H1 (cell line): ENCODE measurements around the gene FAN1. TPM values are rescaled to one million over a fixed set of nuclear protein-coding genes. Genes with fewer than 3 reads are reported as not detected.

Source experiments
- CTCF ChIA-PET: fragments of 300-600 bp; sonication (Branson Sonifier 250); formaldehyde crosslinking; loops from one replicate; lab custom pipeline; 2021; ENCODE audit not compliant: partially characterized antibody; lab: Charles Lee
- POLR2A ChIA-PET: fragments of 300-600 bp; sonication (Branson Sonifier 250); formaldehyde crosslinking; loops from one replicate; lab custom pipeline; 2021; ENCODE audit warnings: inconsistent platforms; ENCODE audit not compliant: partially characterized antibody; lab: Charles Lee
- DNase-seq, 2 experiments: peaks; one replicate each; pipeline versions ENCODE4 v3.0.0 to v3.0.0-alpha.2; 2010 to 2022; ENCODE audit warnings: low spot score in 2 of 2, low read depth in 1 of 2, mixed read lengths in 1 of 2
- FAIRE-seq: peaks from 2 replicates; lab custom pipeline; 2011; peaks lifted over from hg19 to GRCh38; lab: Jason Lieb, UNC
- H2AFZ ChIP-seq: 2 replicates; pipeline ENCODE4 v1.8.1; 2012; ENCODE audit warnings: low read length, inconsistent platforms
- H2AK5ac ChIP-seq: 2 replicates; pipeline ENCODE4 v1.6.1; 2013; ENCODE audit warnings: low read depth, low read length
- H2BK120ac ChIP-seq: replicated peaks from 2 replicates; pipeline ENCODE3; 2013; ENCODE audit warnings: low read depth, low read length, inconsistent platforms
- H2BK12ac ChIP-seq: 2 replicates; pipeline ENCODE4 v1.6.1; 2013; ENCODE audit warnings: low read depth, low read length
- H2BK15ac ChIP-seq: 2 replicates; pipeline ENCODE4 v1.6.1; 2013; ENCODE audit warnings: low read length
- H2BK20ac ChIP-seq: 2 replicates; pipeline ENCODE4 v1.6.1; 2013; ENCODE audit warnings: low read length
- H2BK5ac ChIP-seq: 2 replicates; pipeline ENCODE4 v1.6.1; 2013; ENCODE audit warnings: low read depth, low read length
- H3K14ac ChIP-seq: 2 replicates; pipeline ENCODE4 v1.6.1; 2013; ENCODE audit warnings: inconsistent platforms; ENCODE audit not compliant: insufficient read length
- H3K18ac ChIP-seq: 2 replicates; pipeline ENCODE4 v1.6.1; 2013; ENCODE audit warnings: low read length; ENCODE audit errors: extremely low read depth
- H3K23ac ChIP-seq: 2 replicates; pipeline ENCODE4 v1.6.1; 2013; ENCODE audit warnings: inconsistent platforms; ENCODE audit not compliant: insufficient read length
- H3K23me2 ChIP-seq: 2 replicates; pipeline ENCODE4 v1.6.1; 2013; ENCODE audit warnings: low read depth, low read length
- H3K27ac ChIP-seq: 2 replicates; pipeline ENCODE4 v1.6.1; 2011; ENCODE audit warnings: low read depth, low read length, inconsistent platforms
- H3K27me3 ChIP-seq, 4 experiments: replicated peaks in 1 of 4; 1 replicate in 1 of 4; 2 replicates in 3 of 4; pipeline versions ENCODE4 v1.6.1 to v1.8.1; 2011 to 2013; ENCODE audit warnings: low read length in 3 of 4, mild to moderate bottlenecking in 3 of 4, inconsistent platforms in 2 of 4, mixed read lengths in 2 of 4, moderate library complexity in 1 of 4; ENCODE audit not compliant: control insufficient read depth in 3 of 4, insufficient read depth in 3 of 4; ENCODE audit errors: extremely low read depth in 1 of 4
- H3K36me3 ChIP-seq, 4 experiments: 2 replicates each; pipeline versions ENCODE4 v1.6.1 to v1.8.1; 2011 to 2013; ENCODE audit warnings: mild to moderate bottlenecking in 4 of 4, low read length in 3 of 4, moderate library complexity in 2 of 4, control low read depth in 1 of 4, inconsistent platforms in 1 of 4; ENCODE audit not compliant: insufficient read depth in 4 of 4, control insufficient read depth in 2 of 4
- H3K4ac ChIP-seq: replicated peaks from 2 replicates; pipeline ENCODE3; 2013; ENCODE audit warnings: low read length, low read depth, mixed read lengths, inconsistent platforms; ENCODE audit not compliant: insufficient read length
- H3K4me1 ChIP-seq, 4 experiments: replicated peaks in 1 of 4; 1 replicate in 1 of 4; 2 replicates in 3 of 4; pipeline versions ENCODE4 v1.6.1 to v1.8.1; 2011 to 2013; ENCODE audit warnings: low read length in 3 of 4, inconsistent platforms in 2 of 4, mixed read lengths in 1 of 4; ENCODE audit not compliant: insufficient read depth in 4 of 4, control insufficient read depth in 3 of 4
- H3K4me2 ChIP-seq, 2 experiments: 2 replicates each; pipeline versions ENCODE4 v1.6.1 to v1.8.1; 2011 to 2013; ENCODE audit warnings: low read depth in 2 of 2, low read length in 2 of 2, control low read depth in 1 of 2, inconsistent platforms in 1 of 2, mild to moderate bottlenecking in 1 of 2; ENCODE audit not compliant: insufficient read depth in 1 of 2
- H3K4me3 ChIP-seq, 4 experiments: fragments of 200-600, 300-600 bp in 1 of 4; sonication (generic), shearing (Covaris generic), sonication (Bioruptor Twin) in 1 of 4; 2 replicates each; pipeline versions ENCODE4 v1.5.1 to v1.8.1; 2011 to 2016; ENCODE audit warnings: low read length in 4 of 4, low read depth in 3 of 4, control low read depth in 2 of 4, inconsistent platforms in 2 of 4, mild to moderate bottlenecking in 2 of 4, mixed read lengths in 1 of 4, moderate library complexity in 1 of 4; ENCODE audit not compliant: insufficient read depth in 2 of 4; ENCODE audit errors: extremely low read depth in 1 of 4
- H3K56ac ChIP-seq: replicated peaks from 2 replicates; pipeline ENCODE3; 2013; ENCODE audit warnings: low read depth, mild to moderate bottlenecking, mixed read lengths, low read length, inconsistent platforms; ENCODE audit not compliant: insufficient read length
- H3K79me1 ChIP-seq: 2 replicates; pipeline ENCODE4 v1.6.1; 2013; ENCODE audit warnings: low read depth, low read length, control low read depth
- H3K79me2 ChIP-seq, 2 experiments: 2 replicates each; pipeline versions ENCODE4 v1.6.1 to v1.8.1; 2012 to 2013; ENCODE audit warnings: low read length in 2 of 2, mild to moderate bottlenecking in 2 of 2, inconsistent platforms in 1 of 2; ENCODE audit not compliant: insufficient read depth in 2 of 2, control insufficient read depth in 1 of 2
- H3K9ac ChIP-seq, 4 experiments: replicated peaks in 1 of 4; 1 replicate in 1 of 4; 2 replicates in 3 of 4; pipeline versions ENCODE4 v1.6.1 to v1.8.1; 2011 to 2013; ENCODE audit warnings: low read depth in 3 of 4, low read length in 3 of 4, control low read depth in 2 of 4, mild to moderate bottlenecking in 2 of 4, moderate library complexity in 2 of 4, inconsistent platforms in 1 of 4; ENCODE audit errors: extremely low read depth in 1 of 4
- H3K9me3 ChIP-seq, 2 experiments: 2 replicates each; pipeline versions ENCODE4 v1.6.1 to v1.8.1; 2012 to 2013; ENCODE audit warnings: mild to moderate bottlenecking in 2 of 2, moderate library complexity in 2 of 2, control low read depth in 1 of 2, inconsistent platforms in 1 of 2, low read depth in 1 of 2, low read length in 1 of 2, mixed read lengths in 1 of 2; ENCODE audit not compliant: insufficient read depth in 2 of 2
- H4K20me1 ChIP-seq, 2 experiments: replicated peaks in 1 of 2; 2 replicates each; pipeline versions ENCODE3 to v1.8.1; 2011 to 2013; ENCODE audit warnings: inconsistent platforms in 2 of 2, low read length in 2 of 2, mild to moderate bottlenecking in 1 of 2; ENCODE audit not compliant: insufficient read depth in 2 of 2, control insufficient read depth in 1 of 2
- H4K5ac ChIP-seq: 2 replicates; pipeline ENCODE4 v1.6.1; 2013; ENCODE audit warnings: low read length, low read depth, mixed read lengths, inconsistent platforms; ENCODE audit not compliant: insufficient read length
- H4K8ac ChIP-seq: 2 replicates; pipeline ENCODE4 v1.8.0; 2013; ENCODE audit warnings: mild to moderate bottlenecking, moderate library complexity, low read length, inconsistent platforms; ENCODE audit not compliant: insufficient read depth; ENCODE audit errors: extremely low read depth
- H4K91ac ChIP-seq: replicated peaks from 2 replicates; pipeline ENCODE3; 2013; ENCODE audit warnings: low read length, mixed read lengths, inconsistent platforms; ENCODE audit not compliant: insufficient read length
- ATF3 ChIP-seq: IDR thresholded peaks from 2 replicates; pipeline ENCODE4 v1.6.1; 2011; ENCODE audit warnings: low read depth, mild to moderate bottlenecking, low read length; ENCODE audit not compliant: insufficient read depth
- FOSL1 ChIP-seq: IDR thresholded peaks from 2 replicates; pipeline ENCODE4 v1.6.1; 2011; ENCODE audit warnings: mild to moderate bottlenecking, low read depth, low read length, moderate library complexity; ENCODE audit not compliant: insufficient read depth
- KDM4A ChIP-seq: IDR thresholded peaks from one replicate; pipeline ENCODE4 v1.7.1; 2012; ENCODE audit warnings: low read depth, mild to moderate bottlenecking, moderate library complexity, low read length, inconsistent platforms; ENCODE audit not compliant: severe bottlenecking
- KDM5A ChIP-seq: fragments of 200-600 bp; IDR thresholded peaks from 2 replicates; pipeline ENCODE4 v1.7.1; 2012; ENCODE audit warnings: mild to moderate bottlenecking, low read length, inconsistent platforms, mixed read lengths
- PHF8 ChIP-seq: fragments of 200-600 bp; sonication (generic); conservative IDR thresholded peaks from 2 replicates; pipeline ENCODE4 v1.7.1; 2012; ENCODE audit warnings: low read depth, mild to moderate bottlenecking, inconsistent platforms, low read length, moderate library complexity
- RBBP5 ChIP-seq: IDR thresholded peaks from 2 replicates; pipeline ENCODE4 v1.7.1; 2012; ENCODE audit warnings: low read depth, mild to moderate bottlenecking, inconsistent platforms, low read length, moderate library complexity, borderline replicate concordance
- RFX5 ChIP-seq: IDR thresholded peaks from 2 replicates; pipeline ENCODE4 v1.6.1; 2011; ENCODE audit warnings: low read depth, low read length, improper control_type of control experiment, borderline replicate concordance
- SIRT6 ChIP-seq: IDR thresholded peaks from one replicate; pipeline ENCODE4 v1.7.1; 2012; ENCODE audit warnings: low read length, inconsistent platforms
- SP4 ChIP-seq: IDR thresholded peaks from 2 replicates; pipeline ENCODE4 v1.6.1; 2012; ENCODE audit warnings: low read length, inconsistent platforms
- TBP ChIP-seq: IDR thresholded peaks from 2 replicates; pipeline ENCODE4 v1.6.1; 2011; ENCODE audit warnings: low read depth, low read length, improper control_type of control experiment
- ZNF274 ChIP-seq: IDR thresholded peaks from 2 replicates; pipeline ENCODE4 v1.7.0; 2012; ENCODE audit warnings: low read length, borderline replicate concordance; ENCODE audit errors: extremely low read depth
- polyA plus RNA-seq, 7 experiments: library from polyadenylated mRNA; depleted of rRNA in 3 of 7; stranded (reverse) in 5 of 7; unstranded in 2 of 7; fragments of >200 nt in 5 of 7; fragments of 200-250 nt in 2 of 7; gene quantifications; 1 replicate in 5 of 7; 2 replicates in 1 of 7; 4 replicates in 1 of 7; pipeline versions ENCODE4 v1.2.1 to v1.2.3, GENCODE V29; 2011 to 2013; ENCODE audit warnings: missing spikeins in 2 of 7, mixed read lengths in 2 of 7
- total RNA-seq: library from RNA; stranded (reverse); fragmentation: NEBNext Ultra II Directional; extraction: Animal tissue kit (Norgen Biotek cat#: 25700); gene quantifications from 2 replicates; pipeline ENCODE4 v1.2.1, GENCODE V29; 2021

The FAN1 gene
- total and polyA plus RNA-seq, 2 of the 8 experiments (the other 6 are each of a cell fraction or from before 2014, with no cell fraction given) = 8.6 to 24.9 TPM

- Histone ChIP-seq H3K79me2 (no peaks in the 10 kb centered on the region), H3K4ac (no peak overlapping the region), H3K36me3 (no peaks in the 10 kb centered on the region), H3K23ac (no peak overlapping the region), H4K5ac (no peak overlapping the region), H2BK20ac (no peak overlapping the region), H3K4me1 (no peaks in the 10 kb centered on the region), H3K14ac (no peak overlapping the region), H2BK120ac (no peak overlapping the region), H4K20me1 (no peaks in the 10 kb centered on the region), H3K23me2 (no peaks in the 10 kb centered on the region), H2AK5ac (no peak overlapping the region), H3K27ac (no peak overlapping the region), H3K79me1 (no peaks in the 10 kb centered on the region), H3K9me3 (no peaks in the 10 kb centered on the region), H3K27me3 (no peaks in the 10 kb centered on the region), H3K4me3 (no peak overlapping the region), H2BK15ac (no peak overlapping the region), H3K56ac (no peak overlapping the region), H4K8ac (no peak overlapping the region), H2BK12ac (no peak overlapping the region), H3K18ac (no peak overlapping the region), H3K9ac (no peak overlapping the region), H3K4me2 (no peak overlapping the region), H2AFZ (no peak overlapping the region), H4K91ac (no peak overlapping the region), H2BK5ac (no peak overlapping the region)
- TF ChIP-seq ATF3 (no peak), FOSL1 (no peak), ZNF274 (no peak), TBP (no peak), SP4 (no peak), SIRT6 (no peak), PHF8 (no peak), KDM4A (no peak), KDM5A (no peak), RFX5 (no peak), RBBP5 (no peak)
- DNase-seq (no peak), FAIRE-seq (no peak)
- CTCF ChIA-PET = no interaction called here
- POLR2A ChIA-PET = no interaction called here
These were observed 38.5 kb upstream of the FAN1 start for GRCh38 chr15:30865257-30865656.
